Measurements from ENCODE around the gene GRAMD4. TPM values are rescaled to one million over a fixed set of nuclear protein-coding genes. Genes with fewer than 3 reads are reported as not detected.

Gene GRAMD4
- total RNA-seq, 1 donor from 2014 or later = 54.1 TPM

DNA sequence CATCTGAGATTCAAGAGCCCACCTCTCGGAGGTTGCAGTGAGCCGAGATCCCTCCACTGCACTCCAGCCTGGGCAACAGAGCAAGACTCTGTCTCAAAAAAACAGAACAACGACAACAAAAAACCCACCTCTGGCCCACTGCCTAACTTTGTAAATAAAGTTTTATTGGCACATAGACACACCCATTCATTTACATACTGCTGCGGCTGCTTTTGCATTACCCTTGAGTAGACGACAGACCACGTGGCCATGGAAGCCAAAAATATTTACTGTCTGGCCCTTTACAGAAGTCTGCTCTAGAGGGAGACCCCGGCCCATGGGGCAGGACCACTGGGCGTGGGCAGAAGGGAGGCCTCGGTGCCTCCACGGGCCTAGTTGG is 47.0 kb downstream of the GRAMD4 start:
- intact Hi-C loops (cut with micrococcal nuclease) = no loop called here

DNA sequence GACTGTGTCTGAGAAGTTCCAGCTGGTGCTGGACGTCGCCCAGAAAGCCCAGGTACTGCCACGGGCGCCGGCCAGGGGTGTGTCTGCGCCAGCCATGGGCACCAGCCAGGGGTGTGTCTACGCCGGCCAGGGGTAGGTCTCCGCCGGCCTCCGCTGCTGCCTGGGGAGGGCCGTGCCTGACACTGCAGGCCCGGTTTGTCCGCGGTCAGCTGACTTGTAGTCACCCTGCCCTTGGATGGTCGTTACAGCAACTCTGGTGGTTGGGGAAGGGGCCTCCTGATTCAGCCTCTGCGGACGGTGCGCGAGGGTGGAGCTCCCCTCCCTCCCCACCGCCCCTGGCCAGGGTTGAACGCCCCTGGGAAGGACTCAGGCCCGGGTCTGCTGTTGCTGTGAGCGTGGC is 47.9 kb downstream of the GRAMD4 start:
- intact Hi-C loops (cut with micrococcal nuclease) = no loop called here

DNA sequence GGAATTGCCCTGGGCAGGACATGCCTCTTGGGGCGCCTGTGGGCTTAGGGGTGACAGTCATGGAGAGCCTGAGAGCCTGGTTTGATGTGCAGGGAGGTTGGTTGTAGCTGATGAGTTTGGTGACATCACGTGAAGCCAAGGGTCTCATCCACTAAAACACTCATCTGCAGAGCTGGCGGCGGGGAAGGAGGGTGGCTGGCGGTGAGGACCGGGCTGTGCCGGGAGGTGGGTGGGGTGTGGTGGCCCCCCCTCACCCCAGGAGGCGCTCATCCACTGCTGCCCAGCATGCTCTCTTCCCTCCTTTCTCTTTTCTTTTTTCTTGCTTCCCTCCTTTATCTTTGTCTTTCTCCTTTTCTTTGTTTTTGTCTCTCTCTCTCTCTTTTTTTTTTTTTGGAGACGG is 49.0 kb downstream of the GRAMD4 start:
- intact Hi-C loops (cut with micrococcal nuclease) = no loop called here

DNA sequence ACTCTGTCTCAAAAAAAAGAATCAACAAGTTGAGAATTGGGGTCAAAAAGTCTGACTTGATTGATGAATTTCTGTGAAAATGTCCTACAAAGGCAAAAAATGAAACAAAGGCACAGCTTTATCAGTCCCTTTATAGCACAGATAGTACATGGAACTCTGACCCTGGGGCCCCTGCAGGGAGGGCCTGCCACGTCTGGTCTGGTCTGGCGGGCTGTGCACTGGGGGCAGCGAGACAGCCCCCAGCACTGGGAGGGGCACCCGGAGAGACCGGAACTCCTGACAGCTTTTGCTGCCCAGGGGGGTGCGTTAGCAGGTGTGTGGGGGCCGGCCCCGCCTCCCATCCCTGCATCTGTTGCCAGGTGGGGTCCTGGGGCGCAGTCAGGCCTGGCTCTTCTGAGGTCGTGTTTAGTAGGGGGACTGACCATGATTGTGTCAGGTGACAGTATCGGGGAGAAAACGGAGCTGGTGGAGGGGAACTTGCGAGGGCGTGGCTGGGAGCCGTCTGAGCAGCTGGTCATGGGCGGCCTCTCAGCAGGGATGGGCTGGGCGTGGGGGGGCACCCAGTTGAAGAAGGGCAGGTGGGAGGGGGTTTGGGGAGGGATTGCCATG is 51.7 kb downstream of the GRAMD4 start:
- intact Hi-C loops (cut with micrococcal nuclease) = loop anchor here (5.0 kb wide), 1 partner anchor 95 kb away; no protein-coding TSS in a partner anchor

DNA sequence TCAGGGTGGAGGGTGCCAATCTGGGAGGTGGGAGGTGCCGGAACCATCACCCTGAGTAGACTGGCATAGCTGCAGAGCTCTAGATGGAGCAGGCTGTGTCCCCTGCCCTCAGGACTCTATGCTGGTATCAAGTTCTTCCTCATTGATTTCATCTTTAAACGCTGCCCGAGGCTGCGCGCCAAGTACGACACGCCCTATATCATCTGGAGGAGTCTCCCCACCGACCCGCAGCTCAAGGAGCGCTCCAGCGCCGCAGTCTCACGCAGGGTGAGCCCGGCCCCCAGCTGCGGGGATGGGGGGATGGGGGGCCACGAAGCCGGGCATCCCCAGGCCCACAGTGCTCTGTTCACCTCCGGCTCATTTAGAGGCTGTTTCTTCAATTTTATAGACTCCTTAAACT is 52.5 kb downstream of the GRAMD4 start:
- intact Hi-C loops (cut with micrococcal nuclease) = loop anchor here (5.0 kb wide), 1 partner anchor 95 kb away; no protein-coding TSS in a partner anchor

DNA sequence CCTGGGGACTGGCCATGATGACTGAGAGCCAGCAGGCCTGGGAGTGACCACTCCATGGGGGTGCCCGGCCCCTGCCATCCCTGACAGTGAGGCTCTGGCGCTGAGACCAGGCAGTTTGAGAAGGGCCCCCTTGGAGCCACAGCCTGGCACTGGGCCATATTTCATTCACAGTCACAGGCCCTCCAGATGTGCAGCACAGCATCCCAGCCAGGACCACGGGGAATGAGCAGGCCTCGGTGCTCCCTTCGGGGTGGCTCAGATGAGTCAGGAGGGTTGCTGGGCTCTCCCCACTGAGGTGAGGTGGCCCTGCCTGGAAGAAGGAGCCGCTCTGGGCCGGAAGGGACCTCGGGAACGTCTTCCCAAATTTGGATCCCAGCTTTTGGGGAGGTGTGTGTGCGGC is 53.0 kb downstream of the GRAMD4 start:
- intact Hi-C loops (cut with micrococcal nuclease) = loop anchor here (5.0 kb wide), 1 partner anchor 96 kb away; no protein-coding TSS in a partner anchor

DNA sequence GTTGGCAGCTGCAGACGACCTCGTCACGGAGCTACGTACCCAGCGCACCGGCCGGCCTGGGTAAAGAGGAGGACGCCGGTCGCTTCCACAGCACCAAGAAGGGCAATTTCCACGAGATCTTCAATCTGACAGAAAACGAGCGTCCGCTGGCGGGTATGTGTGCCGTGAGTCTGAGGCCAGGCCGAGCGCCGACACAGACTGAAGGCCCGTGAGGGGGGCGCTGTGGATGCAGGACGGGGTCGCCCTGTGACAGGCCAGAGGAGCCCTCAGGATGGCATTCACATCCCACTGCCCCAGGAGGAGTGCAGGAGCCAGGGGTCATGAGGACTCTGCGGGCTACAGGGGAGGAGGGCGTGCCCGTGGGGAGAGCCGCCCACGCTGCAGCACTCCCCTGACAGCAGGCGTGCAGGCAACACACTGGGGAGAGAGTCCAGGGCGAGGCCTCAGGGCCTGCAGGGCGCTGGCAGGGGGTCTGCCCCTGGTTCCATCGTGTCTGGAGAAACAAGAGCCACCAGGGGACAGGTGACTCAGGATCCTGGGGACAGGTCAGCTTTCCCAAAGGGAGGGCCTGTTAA is 53.6 kb downstream of the GRAMD4 start:
- intact Hi-C loops (cut with micrococcal nuclease) = loop anchor here (1.0 to 5.0 kb wide), 3 partner anchors 59 to 110 kb away; no protein-coding TSS in a partner anchor

DNA sequence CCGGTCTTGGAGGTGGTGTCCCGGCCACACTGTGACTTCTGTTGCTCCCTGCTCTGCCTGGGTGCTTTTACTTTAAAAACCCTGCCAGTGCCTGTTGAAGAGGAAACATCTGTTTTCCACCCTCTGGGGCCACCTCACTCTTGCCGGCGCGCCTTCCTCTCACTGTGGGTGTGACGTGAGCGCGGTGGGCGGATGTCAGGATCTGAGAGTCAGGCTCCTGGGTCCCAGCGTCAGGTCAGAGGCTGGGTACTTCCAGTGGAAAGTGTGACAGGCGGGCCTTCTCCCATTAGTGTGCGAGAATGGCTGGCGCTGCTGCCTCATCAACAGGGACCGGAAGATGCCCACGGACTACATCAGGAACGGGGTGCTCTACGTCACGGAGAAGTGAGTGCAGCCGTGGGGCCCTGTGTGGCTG is 54.2 kb downstream of the GRAMD4 start:
- intact Hi-C loops (cut with micrococcal nuclease) = loop anchor here (1.0 to 5.0 kb wide), 3 partner anchors 60 to 111 kb away; no protein-coding TSS in a partner anchor

DNA sequence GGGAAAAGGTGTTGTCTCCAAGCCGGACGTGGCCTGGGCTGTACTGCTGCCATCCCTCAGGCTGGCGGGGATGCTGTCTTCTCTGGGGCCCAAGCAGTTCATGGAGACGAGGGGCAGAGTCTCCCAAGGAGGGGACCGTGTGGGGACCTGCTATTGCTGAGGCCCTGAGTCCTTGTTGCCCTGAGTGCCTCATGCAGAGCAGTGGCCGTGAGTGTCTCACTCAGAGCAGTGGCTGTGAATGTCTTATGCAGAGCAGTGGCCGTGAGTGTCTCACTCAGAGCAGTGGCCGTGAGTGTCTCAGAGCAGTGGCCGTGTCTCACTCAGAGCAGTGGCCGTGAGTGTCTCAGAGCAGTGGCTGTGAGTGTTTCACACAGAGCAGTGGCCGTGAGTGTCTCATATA is 54.7 kb downstream of the GRAMD4 start:
- intact Hi-C loops (cut with micrococcal nuclease) = loop anchor here (1.0 to 5.0 kb wide), 3 partner anchors 60 to 112 kb away; no protein-coding TSS in a partner anchor

DNA sequence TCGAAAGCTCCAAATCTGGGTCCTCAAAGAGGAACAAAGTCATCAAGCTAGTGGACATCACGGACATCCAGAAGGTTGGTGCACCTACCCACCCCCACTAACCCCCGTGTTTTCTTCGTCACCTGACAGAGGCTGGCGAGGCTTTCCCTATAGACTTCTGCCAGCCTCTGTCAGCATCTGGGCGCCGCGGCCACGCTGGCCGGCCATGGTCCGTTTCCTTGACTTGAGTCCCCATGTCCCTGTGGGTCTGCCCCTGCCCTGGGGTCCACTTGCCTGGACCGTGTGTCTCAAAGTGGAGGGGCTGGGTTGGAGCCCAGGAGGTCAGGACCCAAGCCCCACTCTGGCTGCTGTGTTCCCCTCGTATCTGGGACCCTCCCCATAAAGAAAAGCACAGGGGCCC is 55.3 kb downstream of the GRAMD4 start:
- intact Hi-C loops (cut with micrococcal nuclease) = loop anchor here (2.0 kb wide), 1 partner anchor 61 kb away; no protein-coding TSS in a partner anchor

DNA sequence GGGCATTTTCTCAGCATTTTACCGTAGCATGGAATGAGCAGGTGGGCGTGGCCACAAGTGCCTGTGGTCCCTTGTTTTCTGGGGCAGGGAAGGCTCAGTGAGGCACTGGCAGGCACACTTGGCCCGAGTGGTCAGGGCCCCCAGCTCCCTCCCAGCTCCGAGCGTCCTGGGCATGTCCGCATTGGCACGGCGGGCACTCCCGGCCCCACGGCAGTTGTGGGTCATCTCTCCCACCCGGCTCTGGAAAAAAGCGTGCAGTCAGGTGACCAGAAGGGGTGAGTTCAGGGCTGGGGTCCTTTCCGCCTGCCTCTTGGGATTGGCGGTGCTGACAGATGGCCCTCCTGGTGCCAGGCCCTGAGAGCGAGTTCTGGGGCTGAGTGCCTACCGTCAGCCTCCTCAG is 55.8 kb downstream of the GRAMD4 start:
- intact Hi-C loops (cut with micrococcal nuclease) = loop anchor here (2.0 kb wide), 1 partner anchor 61 kb away; no protein-coding TSS in a partner anchor

DNA sequence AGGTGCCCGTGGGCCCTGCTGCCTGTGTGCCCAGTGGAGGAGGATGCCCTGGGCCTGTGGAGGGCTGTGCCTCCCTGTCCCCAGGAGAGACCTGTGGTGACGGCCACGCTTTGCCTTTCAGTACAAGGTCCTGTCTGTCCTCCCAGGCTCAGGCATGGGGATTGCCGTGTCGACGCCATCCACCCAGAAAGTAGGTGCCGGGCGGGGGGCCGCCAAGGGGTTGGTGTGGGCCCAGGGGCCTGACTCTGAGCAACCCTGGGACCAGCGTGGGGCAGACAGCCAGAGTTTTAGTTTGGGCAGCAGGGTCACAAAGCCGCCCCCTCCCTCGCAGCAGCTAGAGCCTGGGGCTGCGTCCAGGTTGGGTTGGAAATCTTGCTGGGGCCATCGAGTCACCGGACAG is 56.3 kb downstream of the GRAMD4 start:
- intact Hi-C loops (cut with micrococcal nuclease) = no loop called here

DNA sequence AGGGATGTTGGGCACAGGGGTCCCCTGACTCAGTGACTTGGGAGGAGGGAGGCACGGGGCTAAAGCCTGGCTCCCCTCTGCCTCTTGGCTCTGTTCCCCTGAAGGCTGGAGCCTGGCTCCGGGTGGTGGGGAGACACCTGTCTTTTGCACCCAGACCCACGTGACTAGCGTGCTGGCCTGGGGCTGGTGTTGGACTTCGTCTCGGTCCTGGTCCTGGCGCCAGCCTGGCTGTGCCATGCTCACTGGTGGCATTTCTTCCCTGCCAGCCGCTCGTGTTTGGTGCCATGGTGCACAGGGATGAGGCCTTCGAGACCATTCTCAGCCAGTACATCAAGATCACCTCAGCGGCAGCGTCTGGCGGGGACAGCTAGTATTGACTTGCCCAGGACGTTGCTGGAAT is 56.7 kb downstream of the GRAMD4 start:
- intact Hi-C loops (cut with micrococcal nuclease) = no loop called here

DNA sequence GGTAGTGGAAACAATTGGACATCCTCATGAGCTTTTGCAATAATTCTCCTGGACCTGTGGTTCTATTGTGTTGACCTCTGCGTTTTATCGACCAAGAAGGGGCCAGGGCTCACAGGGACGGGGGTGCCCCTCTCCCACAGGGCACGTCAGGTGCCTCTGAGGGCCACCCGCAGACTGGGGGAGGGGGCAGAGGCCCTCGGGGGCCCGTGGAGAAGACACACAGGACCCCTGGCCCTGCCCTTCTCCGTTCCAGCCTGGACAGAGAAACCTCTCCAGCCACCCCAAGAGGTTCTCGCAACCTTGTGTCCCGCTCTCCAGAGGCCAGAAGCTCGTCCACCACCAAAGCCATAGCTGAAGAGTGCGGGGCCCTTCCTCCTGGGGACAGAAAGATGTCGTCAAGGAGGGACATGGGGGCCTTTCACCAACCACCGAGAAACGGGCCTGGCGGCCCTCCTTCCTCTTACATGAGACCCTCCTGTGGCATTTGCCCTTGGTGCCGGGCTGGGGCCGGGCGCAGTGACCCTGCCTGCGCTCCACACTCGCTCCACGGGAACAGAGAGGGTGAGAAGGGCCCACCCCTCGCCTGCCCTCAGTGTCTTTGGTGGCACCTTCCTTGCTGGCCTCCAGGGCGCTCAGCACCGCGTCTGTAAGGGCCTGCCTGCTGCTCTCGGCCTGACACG is 57.3 kb downstream of the GRAMD4 start:
- intact Hi-C loops (cut with micrococcal nuclease) = no loop called here

DNA sequence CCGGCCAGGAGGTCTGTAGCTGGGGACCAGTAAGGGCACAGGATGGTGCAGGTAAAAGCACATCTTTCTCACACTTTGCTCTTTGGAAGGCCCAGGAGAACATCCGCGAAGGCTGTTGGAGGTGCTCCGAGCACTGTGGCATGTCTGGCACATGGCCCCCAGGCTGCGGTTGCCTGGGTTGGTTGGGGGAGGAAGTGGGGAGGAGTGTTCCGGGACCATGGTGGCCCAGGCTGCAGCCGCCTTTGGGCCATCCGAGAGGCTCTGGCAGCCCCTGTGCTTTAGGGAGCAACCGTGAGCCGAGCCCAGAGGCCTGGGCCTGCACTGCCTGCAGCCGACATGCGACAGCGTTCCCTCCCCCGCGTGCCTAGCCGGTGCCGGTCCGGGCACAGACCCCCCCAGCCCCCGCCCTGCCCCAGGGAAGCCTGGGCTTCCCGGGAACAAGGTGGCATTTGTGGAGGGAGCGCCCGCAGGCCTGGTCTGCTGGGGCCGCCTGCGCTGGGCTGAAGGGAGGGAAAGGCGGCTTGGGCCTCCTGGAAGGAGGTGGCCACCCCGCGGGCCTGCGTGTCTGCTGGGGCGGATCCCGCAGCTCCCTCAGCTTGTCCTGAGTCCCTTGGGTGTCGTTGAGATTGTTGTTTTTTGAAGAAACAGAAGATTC is 57.9 kb downstream of the GRAMD4 start:
- intact Hi-C loops (cut with micrococcal nuclease) = no loop called here

DNA sequence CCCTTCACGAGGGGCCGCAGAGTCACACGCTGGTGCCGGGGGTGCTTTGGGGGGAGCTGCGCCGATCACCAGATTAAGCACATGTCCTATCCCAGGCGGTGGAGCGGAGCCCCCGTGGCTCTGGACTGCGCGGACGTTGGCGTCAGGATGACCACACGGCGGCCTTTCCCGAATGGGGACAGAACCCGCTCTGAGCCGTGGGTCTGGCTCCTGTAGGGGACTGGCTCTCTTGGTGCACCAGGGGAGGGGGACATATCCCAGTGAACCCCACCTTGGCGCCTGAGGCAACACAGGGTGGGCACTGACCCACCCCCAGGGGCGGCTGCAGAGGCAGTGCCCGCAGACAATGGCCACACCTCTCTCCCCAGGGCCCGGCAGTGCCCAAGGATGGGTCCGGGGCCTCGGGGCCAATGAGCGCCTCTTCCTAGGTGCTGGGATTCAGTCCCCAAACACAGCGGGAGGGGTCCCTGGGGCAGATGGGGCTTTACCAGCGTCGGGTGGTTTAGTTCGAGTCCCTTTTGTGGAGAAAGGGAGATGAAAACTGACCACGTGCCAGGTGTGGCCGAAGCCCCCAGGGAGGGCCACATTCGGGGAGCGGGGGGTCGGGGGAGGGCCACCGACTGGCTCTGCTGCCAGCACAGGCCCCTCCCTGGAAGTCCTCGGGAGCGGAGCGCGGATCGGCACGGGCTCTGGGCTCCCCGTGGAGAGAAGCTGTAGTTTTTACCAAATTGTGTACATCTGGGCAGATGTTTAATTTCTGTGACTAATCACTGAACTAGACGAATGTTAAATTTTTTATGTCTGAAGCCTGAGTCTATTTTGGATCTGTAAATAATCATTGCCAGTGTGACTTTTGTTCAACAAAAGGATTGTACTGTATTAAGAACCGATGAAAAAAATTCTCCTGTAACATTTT is 58.9 kb downstream of the GRAMD4 start:
- intact Hi-C loops (cut with micrococcal nuclease) = no loop called here

DNA sequence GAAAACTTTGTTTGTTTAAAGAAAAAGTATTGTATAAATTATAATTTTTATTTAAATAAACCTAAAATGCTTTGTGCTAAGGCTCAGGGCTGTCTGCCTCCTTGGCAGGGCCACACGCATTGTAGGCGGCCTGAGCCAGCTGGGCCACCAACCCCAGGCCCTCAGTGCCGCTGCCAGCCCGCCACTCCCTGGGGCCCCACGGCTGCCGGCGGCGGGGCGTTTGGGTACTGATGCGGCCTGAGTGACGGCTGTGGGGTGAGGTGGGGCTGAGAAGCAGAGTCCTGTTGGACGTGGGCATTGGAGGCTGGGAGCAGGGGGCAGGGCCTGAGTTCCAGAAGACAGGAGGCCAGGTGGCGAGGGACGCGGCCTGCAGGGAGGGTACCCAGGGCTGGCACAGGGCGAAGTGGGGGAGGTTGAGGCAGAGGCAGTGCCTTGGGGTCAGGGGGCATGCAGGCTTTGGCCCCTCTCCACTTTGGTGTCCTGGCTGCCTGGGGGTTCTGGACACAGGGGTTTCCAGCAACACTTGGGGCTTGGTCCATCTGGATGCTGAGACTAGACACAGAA is 59.6 kb downstream of the GRAMD4 start:
- intact Hi-C loops (cut with micrococcal nuclease) = no loop called here

DNA sequence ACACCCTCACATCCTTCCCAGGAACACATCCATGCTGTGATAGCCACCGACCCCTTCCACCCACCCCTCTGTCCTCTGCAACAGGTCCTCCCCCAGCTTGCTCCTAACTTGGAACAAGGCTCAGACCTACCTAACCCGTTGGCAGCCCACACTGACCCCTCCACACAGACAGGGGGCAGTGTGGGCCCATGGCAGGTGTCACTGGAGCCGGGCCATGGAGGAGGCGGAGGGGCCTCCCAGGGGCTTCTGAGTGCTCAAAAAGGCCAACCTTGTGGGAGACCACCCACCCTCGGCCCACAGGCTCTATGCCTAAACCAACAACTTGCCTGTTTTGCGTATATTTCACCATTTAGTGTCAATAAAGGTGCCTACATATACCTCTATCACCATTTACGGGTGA is 60.8 kb downstream of the GRAMD4 start:
- intact Hi-C loops (cut with micrococcal nuclease) = no loop called here

DNA sequence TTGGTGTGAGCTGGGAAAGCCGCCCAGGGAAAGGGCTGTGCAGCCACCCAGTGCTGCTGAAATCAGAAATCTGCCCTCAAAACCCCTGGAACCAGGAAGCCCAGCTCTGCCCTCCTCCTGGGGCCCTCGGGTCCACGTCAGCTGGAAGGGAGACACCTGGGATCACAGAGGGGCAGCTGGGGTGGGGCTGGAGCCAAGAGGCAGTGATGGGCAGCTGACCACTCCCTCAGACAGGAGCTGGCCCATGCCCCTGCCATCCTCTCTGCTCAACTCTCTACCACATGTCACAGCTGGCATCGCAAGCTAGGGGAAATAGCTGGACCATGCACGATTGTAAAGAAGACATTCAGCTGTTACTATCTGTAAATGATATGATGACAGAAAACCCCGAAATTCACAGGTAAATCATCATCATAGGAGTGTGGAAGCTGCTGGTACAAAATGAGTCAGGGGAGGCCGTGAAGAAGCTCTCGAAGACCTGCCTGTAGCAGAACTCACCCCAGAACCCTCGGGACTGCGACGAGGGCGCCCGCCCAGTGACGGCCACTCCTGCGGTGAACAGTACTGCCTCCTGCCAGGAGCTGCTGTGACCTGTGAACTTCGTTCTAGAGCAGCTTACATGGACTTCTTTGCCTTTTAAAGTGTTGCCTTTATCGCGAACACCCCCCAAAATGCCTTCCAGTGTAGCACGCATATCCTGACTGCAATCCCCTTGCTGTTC is 62.0 kb downstream of the GRAMD4 start:
- intact Hi-C loops (cut with micrococcal nuclease) = no loop called here

DNA sequence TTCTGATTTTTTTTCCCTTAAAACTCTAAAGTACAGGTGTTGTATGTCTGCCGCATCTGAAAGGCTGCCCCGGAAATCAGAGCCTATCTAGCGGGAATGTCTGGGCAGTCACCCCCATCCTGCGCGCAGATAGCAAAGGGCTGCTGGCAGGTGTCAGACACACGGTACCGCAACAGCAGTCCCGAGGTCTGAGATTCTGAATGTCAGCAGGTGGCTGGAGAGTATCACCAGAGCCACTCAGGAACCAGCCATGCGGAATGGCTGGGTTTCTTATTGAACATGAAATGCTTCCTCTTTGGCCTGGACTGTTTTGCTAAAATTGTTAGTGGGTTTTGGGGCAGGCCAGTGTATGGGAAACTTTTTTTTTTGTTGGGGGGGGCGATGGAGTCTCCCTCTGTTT is 64.5 kb downstream of the GRAMD4 start:
- intact Hi-C loops (cut with micrococcal nuclease) = no loop called here

All from T-helper 2 cell treated with Interferon-gamma antibody and Interleukin-4, amounts not matched to agents 100 ng/mL and 5 ng/mL, for 36 hours (primary cell).